Measurements from ENCODE around the gene LCLAT1. TPM values are rescaled to one million over a fixed set of nuclear protein-coding genes. Genes with fewer than 3 reads are reported as not detected.

LCLAT1 gene
- total and polyA plus RNA-seq, 12 donors: 1.9 to 23.0 (median 14.6) TPM

DNA sequence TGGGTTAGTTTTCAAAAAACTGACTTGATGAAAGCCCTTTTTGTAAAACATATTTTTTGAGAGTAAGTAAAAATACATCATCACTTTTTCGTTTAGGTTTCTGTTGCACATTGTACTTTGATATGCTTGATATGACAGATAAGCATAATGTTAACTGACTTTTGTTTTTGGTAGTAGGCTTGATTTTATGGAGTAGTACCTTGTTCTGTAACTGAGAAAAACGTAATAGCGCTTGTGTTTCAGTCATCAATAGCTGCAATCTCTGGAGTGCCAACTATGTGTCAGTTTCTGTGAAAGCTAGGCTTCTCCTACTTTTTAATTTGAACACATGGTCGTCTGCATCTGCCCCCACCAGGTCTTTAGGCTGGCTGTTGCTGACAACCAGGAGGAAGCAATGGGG, 1.3 kb downstream of the LCLAT1 start:
- Histone ChIP-seq H3K27me3 (no peaks in the 10 kb centered on the region), H3K4me1 (replicated peaks in 1 of 2) (peaks cover 0 to 15% of the 10 kb centered on the region in 2 donors), H3K9me3 (replicated peaks in 1 of 3) (no peaks in the 10 kb centered on the region), H3K4me3 (no peak overlapping the region), H3K36me3 (replicated peaks in 1 of 2) (no peaks in the 10 kb centered on the region), H3K27ac (no peak overlapping the region)
- 72 to 88% (median 77%) methylated on average over 4 of the region's 4 CpGs for WGBS, 4 donors
- TF ChIP-seq, protein P1, sequence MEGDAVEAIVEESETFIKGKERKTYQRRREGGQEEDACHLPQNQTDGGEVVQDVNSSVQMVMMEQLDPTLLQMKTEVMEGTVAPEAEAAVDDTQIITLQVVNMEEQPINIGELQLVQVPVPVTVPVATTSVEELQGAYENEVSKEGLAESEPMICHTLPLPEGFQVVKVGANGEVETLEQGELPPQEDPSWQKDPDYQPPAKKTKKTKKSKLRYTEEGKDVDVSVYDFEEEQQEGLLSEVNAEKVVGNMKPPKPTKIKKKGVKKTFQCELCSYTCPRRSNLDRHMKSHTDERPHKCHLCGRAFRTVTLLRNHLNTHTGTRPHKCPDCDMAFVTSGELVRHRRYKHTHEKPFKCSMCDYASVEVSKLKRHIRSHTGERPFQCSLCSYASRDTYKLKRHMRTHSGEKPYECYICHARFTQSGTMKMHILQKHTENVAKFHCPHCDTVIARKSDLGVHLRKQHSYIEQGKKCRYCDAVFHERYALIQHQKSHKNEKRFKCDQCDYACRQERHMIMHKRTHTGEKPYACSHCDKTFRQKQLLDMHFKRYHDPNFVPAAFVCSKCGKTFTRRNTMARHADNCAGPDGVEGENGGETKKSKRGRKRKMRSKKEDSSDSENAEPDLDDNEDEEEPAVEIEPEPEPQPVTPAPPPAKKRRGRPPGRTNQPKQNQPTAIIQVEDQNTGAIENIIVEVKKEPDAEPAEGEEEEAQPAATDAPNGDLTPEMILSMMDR (IDR thresholded peaks at IDR 0.05): no peak
- no peak for TF ChIP-seq POLR2A (IDR thresholded peaks at IDR 0.05)
- intact Hi-C loops (cut with DNase I): loop anchor here in 1 of 2 donors (10.0 kb wide), 1 partner anchor 214 kb away; the partner anchor contains the start of gene LBH
- DNase-seq: no peak

DNA sequence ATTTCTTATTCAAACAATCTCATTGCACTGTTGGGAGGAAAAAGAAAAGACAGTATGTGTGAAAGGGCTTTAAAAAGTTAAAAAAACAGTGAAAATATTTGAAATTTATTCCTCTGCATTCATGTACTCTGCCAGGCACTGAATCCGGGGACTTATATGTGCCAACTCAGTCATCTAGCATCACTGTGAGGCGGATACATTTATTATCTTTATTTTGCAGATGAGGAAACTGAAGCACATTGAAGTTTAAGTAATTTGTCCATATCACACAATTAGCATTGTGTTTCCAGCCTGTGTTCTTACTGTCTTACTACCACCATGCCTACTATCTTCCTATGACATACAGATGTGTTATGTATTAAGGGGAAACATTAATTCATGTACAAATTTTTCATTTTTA, 1.8 kb downstream of the LCLAT1 start:
- no peak overlapping the region for H3K4me3 ChIP-seq
- WGBS, 4 donors: 90 to 99% (median 95%) methylated on average over 2 of the region's 2 CpGs

DNA sequence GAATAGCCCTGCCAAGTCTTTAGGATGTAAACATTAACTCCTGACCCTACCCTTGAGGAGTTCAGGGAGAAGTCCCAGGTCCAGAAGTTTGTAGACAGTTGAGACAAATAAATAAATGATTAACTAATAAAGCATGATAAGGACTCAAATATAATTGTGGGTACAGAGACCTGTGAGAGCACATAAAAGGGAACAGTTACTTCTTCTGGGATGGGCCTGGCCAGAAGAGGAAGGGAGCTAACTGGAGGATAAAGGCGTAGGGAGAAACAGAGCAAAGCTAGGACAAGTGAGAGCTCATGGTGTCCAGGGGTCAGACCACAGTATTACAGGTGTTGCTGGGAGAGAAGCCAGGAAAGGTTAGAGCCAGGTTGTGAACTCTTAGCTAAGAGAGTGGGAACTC, 3.0 kb downstream of the LCLAT1 start:
- H3K27me3 ChIP-seq: no peaks in the 10 kb centered on the region
- 93 to 100% (median 98%) methylated on average over 1 of the region's 1 CpG for WGBS, 4 donors
- TF ChIP-seq POLR2A (IDR thresholded peaks at IDR 0.05): no peak
- TF ChIP-seq, protein P1 (IDR thresholded peaks at IDR 0.05): no peak
- H3K36me3 ChIP-seq (replicated peaks in 1 of 2): no peaks in the 10 kb centered on the region
- no peaks in the 10 kb centered on the region for H3K9me3 ChIP-seq (replicated peaks in 1 of 3)
- intact Hi-C loops (cut with DNase I): no loop called here
- no peak overlapping the region for H3K27ac ChIP-seq
- no peak overlapping the region for H3K4me3 ChIP-seq
- DNase-seq: no peak
- peaks cover 0 to 15% of the 10 kb centered on the region in 2 donors for H3K4me1 ChIP-seq (replicated peaks in 1 of 2)

More for the DNA sequence above, 1.8 kb downstream of the LCLAT1 start:
- no peaks in the 10 kb centered on the region for H3K9me3 ChIP-seq (replicated peaks in 1 of 3)
- no peaks in the 10 kb centered on the region for H3K36me3 ChIP-seq (replicated peaks in 1 of 2)
- no peak overlapping the region for H3K27ac ChIP-seq
- H3K27me3 ChIP-seq: no peaks in the 10 kb centered on the region
- no peak for DNase-seq
- intact Hi-C loops (cut with DNase I): loop anchor here in 1 of 2 donors (10.0 kb wide), 1 partner anchor 214 kb away; the partner anchor contains the start of gene LBH
- TF ChIP-seq POLR2A (IDR thresholded peaks at IDR 0.05): no peak
- TF ChIP-seq, protein P1 (IDR thresholded peaks at IDR 0.05): no peak
- H3K4me1 ChIP-seq (replicated peaks in 1 of 2): peaks cover 0 to 15% of the 10 kb centered on the region in 2 donors

DNA sequence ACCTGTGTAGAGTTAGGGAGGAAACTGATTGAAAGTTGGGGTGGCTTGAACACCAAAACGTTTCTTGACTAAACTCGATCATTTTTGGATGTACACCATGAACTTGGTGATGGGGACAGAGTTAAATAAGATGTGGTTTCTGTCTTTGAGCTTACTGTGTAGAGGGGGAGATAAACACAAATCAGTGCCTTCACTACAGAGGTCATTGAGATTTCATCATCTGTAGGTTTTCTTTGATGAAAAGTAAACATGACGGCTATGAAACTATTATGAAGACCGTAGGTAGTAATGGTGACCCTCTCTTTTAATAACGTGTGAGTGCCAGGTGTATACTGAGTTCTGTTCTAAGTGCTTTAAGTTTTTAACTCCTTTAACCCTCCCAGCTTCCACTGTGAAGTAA, 6.5 kb downstream of the LCLAT1 start:
- Histone ChIP-seq H3K27ac (no peak overlapping the region), H3K4me1 (replicated peaks in 1 of 2) (no peaks in the 10 kb centered on the region), H3K27me3 (no peaks in the 10 kb centered on the region), H3K9me3 (replicated peaks in 1 of 3) (no peaks in the 10 kb centered on the region), H3K36me3 (replicated peaks in 1 of 2) (no peaks in the 10 kb centered on the region), H3K4me3 (no peak overlapping the region)
- no peak for DNase-seq
- intact Hi-C loops (cut with DNase I): no loop called here
- WGBS, 4 donors: 82 to 88% (median 83%) methylated on average over 5 of the region's 5 CpGs
- TF ChIP-seq, protein P1 (IDR thresholded peaks at IDR 0.05): no peak
- no peak for TF ChIP-seq POLR2A (IDR thresholded peaks at IDR 0.05)

Measured in adrenal gland (tissue), 12 donors.